Esophagus muscularis mucosa (tissue), 4 donors: ENCODE measurements around the gene NGFR. TPM values are rescaled to one million over a fixed set of nuclear protein-coding genes. Genes with fewer than 3 reads are reported as not detected.

ENCODE experiments used
- DNase-seq: peaks from one replicate; pipeline ENCODE4 v3.0.0-alpha.2; 2017; ENCODE audit errors: extremely low spot score
- H3K27ac ChIP-seq, 4 donors: fragments of 200-600 bp; sonication (generic); replicated peaks in 1 of 4; 1 replicate in 3 of 4; 2 replicates in 1 of 4; pipeline ENCODE4 v1.5.1; 2016 to 2019; ENCODE audit warnings: mild to moderate bottlenecking in 1 of 4
- H3K27me3 ChIP-seq, 4 donors: fragments of 200-600 bp; sonication (generic); one replicate each; pipeline versions ENCODE4 v1.5.1 to v1.6.0; 2016 to 2019
- H3K36me3 ChIP-seq, 4 donors: fragments of 200-600 bp; sonication (generic); one replicate each; pipeline ENCODE4 v1.5.1; 2016 to 2019
- H3K4me1 ChIP-seq, 4 donors: fragments of 200-600 bp; sonication (generic); one replicate each; pipeline ENCODE4 v1.5.1; 2016 to 2019
- H3K4me3 ChIP-seq, 4 donors: fragments of 200-600 bp; sonication (generic); 1 replicate in 2 of 4; 2 replicates in 2 of 4; pipeline ENCODE4 v1.5.1; 2016 to 2019; ENCODE audit warnings: mild to moderate bottlenecking in 4 of 4, moderate library complexity in 1 of 4
- H3K9me3 ChIP-seq, 4 donors: fragments of 200-600 bp; sonication (generic); 1 replicate in 3 of 4; 2 replicates in 1 of 4; pipeline ENCODE4 v1.5.1; 2016 to 2019
- CTCF ChIP-seq, 3 experiments: fragments of 200-600 bp in 2 of 3; fragments of 450-650 bp in 1 of 3; sonication (generic) in 2 of 3; IDR thresholded peaks; one replicate each; pipeline ENCODE4 v1.5.1; 2017 to 2019; ENCODE audit warnings: antibody characterized with exemption in 3 of 3, mild to moderate bottlenecking in 2 of 3, moderate library complexity in 1 of 3
- EP300 ChIP-seq: sonication (generic); formaldehyde crosslinking; IDR thresholded peaks from one replicate; pipeline ENCODE4 v1.6.1; 2017; ENCODE audit warnings: antibody characterized with exemption
- POLR2A ChIP-seq: fragments of 450-650 bp; IDR thresholded peaks from one replicate; pipeline ENCODE4 v1.6.1; 2017; ENCODE audit warnings: antibody characterized with exemption, moderate library complexity, mild to moderate bottlenecking, low read depth
- POLR2AphosphoS5 ChIP-seq, 2 donors: sonication (generic); formaldehyde crosslinking; IDR thresholded peaks; one replicate each; pipeline ENCODE4 v1.6.1; 2017; ENCODE audit warnings: antibody characterized with exemption in 2 of 2
- WGBS: methylation state at CpG from one replicate; pipeline ENCODE4 v1.1.5; 2018; 5-methylcytosine and 5-hydroxymethylcytosine counted together
- intact Hi-C: fragments of 100-400 bp; cut with DNase I; formaldehyde crosslinking; loops from one replicate; pipeline ENCODE4 v1.15.1; 2023
- total RNA-seq, 4 donors: library from RNA; depleted of rRNA; stranded (reverse); fragments of >200 nt; gene quantifications; one replicate each; pipeline versions ENCODE4 v1.1.0 to v1.2.1, GENCODE V29; 2016

NGFR gene
- total RNA-seq, 4 donors from 2014 or later = 12.9 to 31.6 (median 22.6) TPM

GRCh38 chr17:49486012-49486641 is 9.0 kb upstream of the NGFR start:
- Histone ChIP-seq H3K9me3 (no peaks in the 10 kb centered on the region), H3K4me3 (no peak overlapping the region), H3K27me3 (peaks cover 0 to 71% (median 5%) of the 10 kb centered on the region in 4 donors), H3K27ac (no peak overlapping the region), H3K4me1 (peaks cover 0 to 11% (median 5%) of the 10 kb centered on the region in 4 donors), H3K36me3 (no peaks in the 10 kb centered on the region)
- no peak for DNase-seq
- TF ChIP-seq POLR2AphosphoS5 (IDR thresholded peaks at IDR 0.05) (no peak), POLR2A (no peak), EP300 (no peak), CTCF (IDR thresholded peaks at IDR 0.05) (no peak)
- 29% methylated on average over 11 of the region's 13 CpGs for WGBS
- intact Hi-C loops = no loop called here

- TF ChIP-seq POLR2AphosphoS5 (IDR thresholded peaks at IDR 0.05) (no peak), POLR2A (no peak), EP300 (no peak), CTCF (IDR thresholded peaks at IDR 0.05) (no peak)
- Histone ChIP-seq H3K27ac (no peak overlapping the region), H3K4me3 (no peak overlapping the region), H3K36me3 (no peaks in the 10 kb centered on the region), H3K27me3 (peaks cover 0 to 66% (median 5%) of the 10 kb centered on the region in 4 donors), H3K9me3 (no peaks in the 10 kb centered on the region), H3K4me1 (peaks cover 0 to 11% (median 5%) of the 10 kb centered on the region in 4 donors)
- intact Hi-C loops = no loop called here
- DNase-seq = no peak
- WGBS = 71% methylated on average over 8 of the region's 8 CpGs
These were observed 7.9 kb upstream of the NGFR start for GRCh38 chr17:49487183-49487582.

- no peak for DNase-seq
- H3K4me1 ChIP-seq = peaks cover 0 to 11% (median 5%) of the 10 kb centered on the region in 4 donors
- no peak overlapping the region for H3K27ac ChIP-seq
- no peaks in the 10 kb centered on the region for H3K9me3 ChIP-seq
- no peak overlapping the region for H3K4me3 ChIP-seq
- intact Hi-C loops = no loop called here
- peaks cover 0 to 53% (median 5%) of the 10 kb centered on the region in 4 donors for H3K27me3 ChIP-seq
- H3K36me3 ChIP-seq = no peaks in the 10 kb centered on the region
- 76% methylated on average over 5 of the region's 8 CpGs for WGBS
- TF ChIP-seq EP300 (no peak), POLR2AphosphoS5 (IDR thresholded peaks at IDR 0.05) (no peak), POLR2A (no peak), CTCF (IDR thresholded peaks at IDR 0.05) (no peak)
These were observed 6.5 kb upstream of the NGFR start for GRCh38 chr17:49488612-49489011.

- no peak for TF ChIP-seq EP300
- TF ChIP-seq POLR2A = no peak
- no peak for TF ChIP-seq CTCF (IDR thresholded peaks at IDR 0.05)
- TF ChIP-seq POLR2AphosphoS5 (IDR thresholded peaks at IDR 0.05) = no peak
- Histone ChIP-seq H3K27ac (no peak overlapping the region), H3K9me3 (no peaks in the 10 kb centered on the region), H3K27me3 (peaks cover 0 to 46% (median 5%) of the 10 kb centered on the region in 4 donors), H3K4me1 (peaks cover 0 to 11% (median 5%) of the 10 kb centered on the region in 4 donors), H3K36me3 (no peaks in the 10 kb centered on the region), H3K4me3 (no peak overlapping the region)
- intact Hi-C loops = no loop called here
- no peak for DNase-seq
- WGBS = 91% methylated on average over 4 of the region's 4 CpGs
These were observed 5.7 kb upstream of the NGFR start for GRCh38 chr17:49489348-49489747.
